MM.1S (cell line): Measurements from ENCODE around the gene MYO9A.

ENCODE experiments used
- DNase-seq: peaks from one replicate; pipeline ENCODE4 v3.0.0-alpha.2; 2015
- H2AFZ ChIP-seq: fragments of 300-600 bp; sonication (generic); 2 replicates; pipeline ENCODE4 v1.6.0; 2016; ENCODE audit warnings: antibody characterized with exemption, low read length
- H3F3A ChIP-seq: fragments of 300-600 bp; sonication (generic); 2 replicates; pipeline ENCODE4 v1.6.1; 2016; ENCODE audit warnings: mild to moderate bottlenecking, antibody characterized with exemption, low read length, moderate library complexity, mixed read lengths; ENCODE audit not compliant: insufficient read depth
- H3K27ac ChIP-seq: fragments of 300-600 bp; sonication (generic); 2 replicates; pipeline ENCODE4 v1.5.1; 2016; ENCODE audit warnings: mild to moderate bottlenecking, low read length
- H3K27me3 ChIP-seq: fragments of 300-600 bp; sonication (generic); replicated peaks from 2 replicates; pipeline ENCODE4 v1.6.0; 2016; ENCODE audit warnings: low read length; ENCODE audit not compliant: insufficient read depth
- H3K36me3 ChIP-seq: fragments of 300-600 bp; sonication (generic); replicated peaks from 2 replicates; pipeline ENCODE4 v1.6.1; 2016; ENCODE audit warnings: mild to moderate bottlenecking, low read length, mixed read lengths; ENCODE audit not compliant: insufficient read depth
- H3K4me1 ChIP-seq: fragments of 300-600 bp; sonication (generic); 2 replicates; pipeline ENCODE4 v1.6.1; 2016; ENCODE audit warnings: low read length, mixed read lengths
- H3K4me2 ChIP-seq: fragments of 300-600 bp; sonication (generic); 2 replicates; pipeline ENCODE4 v1.6.0; 2016; ENCODE audit warnings: low read depth, low read length
- H3K4me3 ChIP-seq: fragments of 300-600 bp; sonication (generic); 2 replicates; pipeline ENCODE4 v1.5.1; 2016; ENCODE audit warnings: low read length, mixed read lengths
- H3K79me2 ChIP-seq: fragments of 300-600 bp; sonication (generic); 2 replicates; pipeline ENCODE4 v1.6.1; 2016; ENCODE audit warnings: mixed run types, low read length, mixed read lengths
- H3K9ac ChIP-seq: fragments of 300-600 bp; sonication (generic); 2 replicates; pipeline ENCODE4 v1.6.1; 2016; ENCODE audit warnings: low read length, mixed read lengths
- H3K9me2 ChIP-seq: fragments of 300-600 bp; sonication (generic); replicated peaks from 2 replicates; pipeline ENCODE4 v1.6.1; 2016; ENCODE audit warnings: mild to moderate bottlenecking, low read length, mixed read lengths; ENCODE audit not compliant: insufficient read depth
- H3K9me3 ChIP-seq: fragments of 300-600 bp; sonication (generic); replicated peaks from 2 replicates; pipeline ENCODE4 v1.6.1; 2016; ENCODE audit warnings: mild to moderate bottlenecking, low read length, mixed read lengths; ENCODE audit not compliant: insufficient read depth
- H4K20me1 ChIP-seq: fragments of 300-600 bp; sonication (generic); 2 replicates; pipeline ENCODE4 v1.6.1; 2016; ENCODE audit warnings: mild to moderate bottlenecking, low read length, moderate library complexity, mixed read lengths; ENCODE audit not compliant: insufficient read depth
- CTCF ChIP-seq: fragments of 300-600 bp; sonication (generic); IDR thresholded peaks from 2 replicates; pipeline ENCODE4 v1.5.1; 2016; ENCODE audit warnings: antibody characterized with exemption, low read length, mixed read lengths
- EZH2 ChIP-seq: fragments of 300-600 bp; sonication (generic); optimal IDR thresholded peaks from 2 replicates; pipeline ENCODE3; 2017; ENCODE audit warnings: low read depth, mild to moderate bottlenecking, antibody characterized with exemption, low read length, mixed read lengths
- EZH2phosphoT487 ChIP-seq: fragments of 300-600 bp; sonication (generic); IDR thresholded peaks from 2 replicates; pipeline ENCODE4 v1.6.1; 2018; ENCODE audit warnings: antibody characterized with exemption, low read length

The MYO9A gene

GRCh38 chr15:72163719-72164118 lies 45.8 kb upstream of the MYO9A start:
- Histone ChIP-seq H3K79me2 (no peaks in the 10 kb centered on the region), H3F3A (no peaks in the 10 kb centered on the region), H2AFZ (no peak overlapping the region; the same call in 1 of the 2 replicates), H3K27ac (no peak overlapping the region), H3K4me3 (no peak overlapping the region), H3K4me1 (no peaks in the 10 kb centered on the region), H3K9ac (no peak overlapping the region), H3K4me2 (no peak overlapping the region), H3K9me2 (no peaks in the 10 kb centered on the region), H3K9me3 (no peaks in the 10 kb centered on the region), H3K27me3 (no peaks in the 10 kb centered on the region), H3K36me3 (no peaks in the 10 kb centered on the region), H4K20me1 (no peaks in the 10 kb centered on the region)
- DNase-seq, result no peak
- TF ChIP-seq EZH2phosphoT487 (no peak), CTCF (no peak), EZH2 (no peak)

GRCh38 chr15:72162569-72162968 lies 44.6 kb upstream of the MYO9A start:
- Histone ChIP-seq H3K36me3 (no peaks in the 10 kb centered on the region), H3K79me2 (no peaks in the 10 kb centered on the region), H2AFZ (no peak overlapping the region), H3K9me3 (no peaks in the 10 kb centered on the region), H3K9ac (no peak overlapping the region), H3K27ac (no peak overlapping the region), H3K4me2 (no peak overlapping the region), H3K9me2 (no peaks in the 10 kb centered on the region), H3K27me3 (no peaks in the 10 kb centered on the region), H3K4me3 (no peak overlapping the region), H4K20me1 (no peaks in the 10 kb centered on the region), H3F3A (no peaks in the 10 kb centered on the region), H3K4me1 (no peaks in the 10 kb centered on the region)
- TF ChIP-seq EZH2, result no peak
- TF ChIP-seq EZH2phosphoT487, result no peak
- no peak for TF ChIP-seq CTCF
- no peak for DNase-seq

GRCh38 chr15:72161361-72162132 lies 43.6 kb upstream of the MYO9A start:
- H3K9me2 ChIP-seq, result no peaks in the 10 kb centered on the region
- no peaks in the 10 kb centered on the region for H4K20me1 ChIP-seq
- no peaks in the 10 kb centered on the region for H3F3A ChIP-seq
- H3K27ac ChIP-seq, result no peak overlapping the region
- no peaks in the 10 kb centered on the region for H3K27me3 ChIP-seq
- H3K79me2 ChIP-seq, result no peaks in the 10 kb centered on the region
- H3K36me3 ChIP-seq, result no peaks in the 10 kb centered on the region
- no peaks in the 10 kb centered on the region for H3K4me1 ChIP-seq
- no peak for DNase-seq
- no peaks in the 10 kb centered on the region for H3K9me3 ChIP-seq
- no peak overlapping the region for H3K4me3 ChIP-seq
- H2AFZ ChIP-seq, result no peak overlapping the region
- H3K9ac ChIP-seq, result no peak overlapping the region
- TF ChIP-seq CTCF, result no peak
- TF ChIP-seq EZH2phosphoT487, result no peak
- no peak for TF ChIP-seq EZH2
- H3K4me2 ChIP-seq, result no peak overlapping the region
